GM19397 (cell line): ENCODE data around the gene AP2M1.

Experiments used
- ATAC-seq: cut with Tn5 transposase; IDR thresholded peaks from one replicate; pipeline ENCODE4 v1.9.1; 2021; ENCODE audit warnings: mild to moderate bottlenecking, moderate library complexity; ENCODE audit not compliant: unreplicated experiment

AP2M1 gene

DNA sequence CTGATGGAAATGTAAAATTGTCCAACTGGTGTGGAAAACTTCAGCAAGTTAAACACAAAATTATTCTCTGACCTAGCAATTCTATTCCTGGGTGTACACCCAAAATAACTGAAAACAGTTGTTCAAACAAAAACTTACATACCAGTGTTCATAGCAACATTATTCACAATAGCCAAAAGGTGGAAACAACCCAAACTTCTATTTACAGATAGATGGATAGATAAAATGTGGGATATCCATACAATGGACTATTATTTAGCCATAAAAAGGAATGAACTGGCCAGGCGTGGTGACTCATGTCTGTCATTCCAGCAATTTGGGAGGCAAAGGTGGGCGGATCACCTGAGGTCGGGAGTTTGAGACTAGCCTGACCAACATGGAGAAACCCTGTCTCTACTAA, 47.9 kb downstream of the AP2M1 start:
- ATAC-seq, result no peak

- ATAC-seq, result no peak
These were observed 49.3 kb downstream of the AP2M1 start for GRCh38 chr3:184223946-184224345.

DNA sequence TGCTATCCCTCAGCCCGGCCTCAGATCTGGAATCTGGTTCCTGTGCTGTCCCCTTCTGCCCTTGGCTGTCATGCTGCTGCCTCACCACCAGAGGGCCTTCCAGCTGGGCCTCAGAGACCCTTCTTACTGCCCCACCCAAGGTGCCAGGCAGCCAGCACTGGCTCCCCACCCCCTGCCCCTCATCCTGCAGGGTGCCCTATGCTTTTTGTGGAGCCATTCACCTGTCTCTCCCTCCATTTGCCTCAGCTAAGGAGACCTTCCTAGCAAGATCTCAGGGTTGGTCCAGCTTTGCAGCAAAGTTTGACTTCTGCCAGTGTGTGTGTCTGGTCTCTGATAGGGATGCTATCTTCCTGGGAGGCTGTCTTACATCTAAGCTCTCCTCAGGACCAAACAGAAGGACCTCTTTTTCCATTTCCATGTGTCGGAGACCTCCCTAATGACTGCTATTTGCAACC, 52.9 kb downstream of the AP2M1 start:
- ATAC-seq, result no peak

GRCh38 chr3:184228376-184229137, 53.9 kb downstream of the AP2M1 start:
- ATAC-seq, result no peak

DNA sequence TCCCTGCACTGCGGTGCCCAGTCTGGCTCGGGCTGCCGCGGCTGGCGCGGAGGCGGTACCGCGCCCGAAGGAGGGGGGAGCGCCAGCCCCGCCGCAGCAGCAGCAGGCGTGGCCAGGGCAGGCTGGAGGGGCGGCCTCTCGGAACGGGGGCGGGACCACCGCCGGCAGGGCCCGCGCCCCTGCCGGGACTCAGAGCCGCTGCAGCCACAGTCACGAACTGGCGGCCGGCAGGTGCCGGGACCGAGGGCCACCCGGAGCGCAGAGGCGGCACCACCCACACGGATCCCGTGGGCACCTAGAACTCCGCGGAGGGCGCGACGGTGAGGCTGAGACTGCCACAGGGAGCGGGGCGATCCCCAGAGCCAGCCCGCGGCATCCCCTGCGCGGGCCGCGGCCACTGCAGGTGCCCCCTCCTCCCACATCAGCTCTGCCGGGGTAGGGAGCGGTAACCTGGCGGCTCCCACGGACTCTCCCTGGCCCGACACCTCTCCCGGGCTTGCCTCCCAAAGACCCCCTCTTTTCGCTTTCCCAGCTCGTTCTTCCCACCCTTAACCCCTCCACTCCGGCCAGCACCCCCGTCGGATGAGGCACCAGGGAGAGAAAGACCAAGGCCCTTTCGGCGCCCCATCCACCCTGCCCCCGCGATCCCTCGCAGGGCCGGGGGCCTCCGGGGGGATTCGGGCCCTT, 54.9 kb downstream of the AP2M1 start, which contains the start of gene VWA5B2:
Gene VWA5B2 (plus strand): TSS at position 192 of the 687 bp plus-strand sequence. CDS start 944 bp downstream, outside the sequence.
- peak; percentile 72 for ATAC-seq

DNA sequence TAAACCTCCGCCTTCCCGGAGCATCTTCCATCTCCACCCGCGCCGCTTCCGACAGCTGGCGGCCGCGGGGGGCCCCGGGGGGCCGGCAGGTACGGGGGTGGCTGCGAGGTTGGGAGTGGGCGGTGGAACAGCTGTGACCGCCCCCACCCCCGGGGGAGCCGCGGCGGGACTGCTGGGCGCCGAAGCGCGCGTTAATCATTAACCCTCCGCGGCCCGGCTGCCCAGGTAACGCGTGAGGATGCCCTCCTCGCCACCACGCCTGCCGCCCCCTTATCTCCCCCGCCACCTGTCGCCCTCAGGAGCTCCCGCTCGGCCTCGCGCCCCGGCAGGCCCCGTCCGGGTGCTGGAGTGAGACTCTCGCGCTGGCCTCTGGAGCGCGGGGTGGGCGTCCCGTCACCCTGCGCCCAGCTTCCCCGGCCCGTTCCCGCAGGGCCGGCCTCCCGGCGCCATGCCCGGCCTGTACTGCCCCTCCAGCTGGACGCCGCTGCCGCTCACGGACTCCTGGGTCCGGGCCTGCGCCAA, 55.5 kb downstream of the AP2M1 start:
- ATAC-seq, result no peak

DNA sequence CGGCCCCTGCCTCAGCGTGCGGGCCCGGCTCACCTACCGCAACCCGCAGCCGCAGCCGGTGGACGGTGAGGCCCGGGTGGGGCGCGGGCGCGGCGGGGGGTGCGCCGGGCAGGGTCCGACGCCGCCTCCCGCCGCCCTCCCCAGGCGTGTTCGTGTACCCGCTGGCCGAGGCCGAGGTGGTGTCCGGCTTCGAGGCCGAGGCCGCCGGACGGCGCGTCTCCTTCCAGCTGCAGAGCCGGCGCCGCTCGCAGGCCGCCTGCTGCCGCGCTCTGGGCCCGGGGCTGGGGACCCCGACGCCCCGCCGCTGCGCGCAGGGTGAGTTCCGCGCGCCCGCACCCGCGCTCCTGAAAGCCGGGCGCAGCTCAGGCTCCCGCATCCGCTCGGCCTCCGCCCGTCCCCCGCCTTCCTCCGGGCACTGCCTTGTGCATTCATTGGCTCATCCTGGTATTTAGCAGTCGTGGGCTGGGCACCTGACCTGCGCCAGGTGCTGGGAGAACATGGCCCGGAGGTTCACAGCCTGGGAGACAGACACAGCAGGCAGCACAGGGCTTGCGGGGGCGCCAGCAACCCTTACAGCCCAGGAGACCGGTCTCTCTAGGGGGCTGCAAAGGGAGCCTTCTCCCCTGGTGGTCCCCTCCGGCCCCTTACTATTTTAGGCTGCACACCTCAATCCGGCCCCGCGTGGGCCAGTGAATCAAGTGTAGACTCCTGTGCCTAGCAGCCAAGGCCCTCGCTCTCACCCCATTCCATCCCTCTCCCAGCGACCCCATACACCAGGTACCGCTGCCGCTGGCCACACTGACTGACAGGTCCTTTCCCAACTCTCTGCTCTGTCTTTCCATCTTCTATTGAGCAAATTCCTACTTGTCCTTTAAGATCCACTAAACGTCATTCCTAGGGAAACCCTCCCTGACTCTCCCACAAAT, 56.2 kb downstream of the AP2M1 start:
- no peak for ATAC-seq

GRCh38 chr3:184231671-184232070, 57.0 kb downstream of the AP2M1 start:
- ATAC-seq, result no peak

- ATAC-seq, result no peak
These were observed 58.6 kb downstream of the AP2M1 start for GRCh38 chr3:184233127-184233843.
